ENCODE results near the gene IFNGR1. TPM values are rescaled to one million over a fixed set of nuclear protein-coding genes. Genes with fewer than 3 reads are reported as not detected.

The IFNGR1 gene
- total RNA-seq, 2 donors from 2014 or later, result 58.2 to 131 TPM

- TF ChIP-seq CTCF (IDR thresholded peaks at IDR 0.05), result no peak
- DNase-seq, result no peak
- no peak overlapping the region for H3K27ac ChIP-seq
- no peaks in the 10 kb centered on the region for H3K36me3 ChIP-seq
- H3K4me1 ChIP-seq, result no peaks in the 10 kb centered on the region
- H3K9me3 ChIP-seq, result no peaks in the 10 kb centered on the region
- intact Hi-C loops (cut with DNase I), result no loop called here
- no peak overlapping the region for H3K9ac ChIP-seq (ENCODE audit: low read depth in 2 of 2, low read length in 2 of 2)
- no peak overlapping the region for H3K4me3 ChIP-seq
- H3K27me3 ChIP-seq, result no peaks in the 10 kb centered on the region
These were observed 70.7 kb downstream of the IFNGR1 start for GRCh38 chr6:137148306-137149034.

Other genes starting within 250 kb of the IFNGR1 start
- gene IL20RA, start 174.4 kb downstream of the IFNGR1 start, total RNA-seq, result 10 to 100 TPM; 12.2 to 12.8 TPM
- under 1 TPM in 1 of 2 donors, not detected in 1; 0.21 TPM for gene IL22RA2, start 45.7 kb downstream of the IFNGR1 start, total RNA-seq